Renal cortical epithelial cell (primary cell): Measurements from ENCODE around the gene ADGRG1. TPM values are rescaled to one million over a fixed set of nuclear protein-coding genes. Genes with fewer than 3 reads are reported as not detected.

ENCODE experiments used
- DNase-seq: peaks from one replicate; pipeline ENCODE4 v3.0.0-alpha.2; 2011; ENCODE audit warnings: low read depth
- total RNA-seq: library from RNA; depleted of rRNA; stranded (reverse); fragments of >200 nt; gene quantifications from 2 replicates; pipeline ENCODE4 v1.2.3, GENCODE V29; 2014

Gene ADGRG1
- total RNA-seq, 1 donor from 2014 or later: 305 TPM

DNA sequence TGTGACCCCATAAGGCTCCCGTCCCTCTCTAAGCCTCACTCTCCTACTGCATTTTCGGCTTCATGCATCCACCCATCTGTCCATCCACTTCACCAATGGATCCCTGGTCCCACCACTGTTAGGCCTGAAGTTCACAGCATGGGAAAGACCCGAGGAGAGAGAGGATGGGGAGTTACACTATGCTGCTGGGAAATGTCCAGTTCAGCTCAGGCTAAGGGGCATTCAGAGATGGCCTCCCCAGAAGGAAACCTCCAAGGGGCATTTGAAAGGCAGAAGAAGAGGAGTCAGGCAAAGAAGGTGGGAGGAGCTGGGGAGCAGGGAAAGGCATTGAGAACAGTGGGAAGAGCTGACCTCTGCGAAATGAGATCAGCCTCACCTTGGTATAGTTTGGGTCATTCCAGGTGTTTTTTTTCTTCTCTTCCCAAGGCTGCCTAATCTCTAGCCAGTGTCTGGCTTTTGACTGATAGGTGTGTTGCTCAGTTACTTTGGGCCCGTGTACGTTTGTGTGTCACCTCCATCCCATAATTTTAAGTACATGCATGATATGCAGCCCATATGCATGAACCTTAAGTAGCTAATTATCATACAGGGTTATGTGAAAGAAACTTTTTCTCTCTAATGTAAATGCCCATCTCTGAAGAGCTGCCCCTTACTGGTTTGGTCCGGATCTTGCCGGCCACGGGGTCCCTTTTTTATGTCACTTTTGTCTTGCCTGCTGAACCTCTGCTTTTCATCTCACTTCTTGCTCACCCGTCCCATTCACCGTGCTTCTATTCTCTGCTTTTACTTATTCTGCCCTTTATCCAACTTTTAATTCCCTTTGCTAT, 54.6 kb downstream of the ADGRG1 start:
- DNase-seq: no peak

DNA sequence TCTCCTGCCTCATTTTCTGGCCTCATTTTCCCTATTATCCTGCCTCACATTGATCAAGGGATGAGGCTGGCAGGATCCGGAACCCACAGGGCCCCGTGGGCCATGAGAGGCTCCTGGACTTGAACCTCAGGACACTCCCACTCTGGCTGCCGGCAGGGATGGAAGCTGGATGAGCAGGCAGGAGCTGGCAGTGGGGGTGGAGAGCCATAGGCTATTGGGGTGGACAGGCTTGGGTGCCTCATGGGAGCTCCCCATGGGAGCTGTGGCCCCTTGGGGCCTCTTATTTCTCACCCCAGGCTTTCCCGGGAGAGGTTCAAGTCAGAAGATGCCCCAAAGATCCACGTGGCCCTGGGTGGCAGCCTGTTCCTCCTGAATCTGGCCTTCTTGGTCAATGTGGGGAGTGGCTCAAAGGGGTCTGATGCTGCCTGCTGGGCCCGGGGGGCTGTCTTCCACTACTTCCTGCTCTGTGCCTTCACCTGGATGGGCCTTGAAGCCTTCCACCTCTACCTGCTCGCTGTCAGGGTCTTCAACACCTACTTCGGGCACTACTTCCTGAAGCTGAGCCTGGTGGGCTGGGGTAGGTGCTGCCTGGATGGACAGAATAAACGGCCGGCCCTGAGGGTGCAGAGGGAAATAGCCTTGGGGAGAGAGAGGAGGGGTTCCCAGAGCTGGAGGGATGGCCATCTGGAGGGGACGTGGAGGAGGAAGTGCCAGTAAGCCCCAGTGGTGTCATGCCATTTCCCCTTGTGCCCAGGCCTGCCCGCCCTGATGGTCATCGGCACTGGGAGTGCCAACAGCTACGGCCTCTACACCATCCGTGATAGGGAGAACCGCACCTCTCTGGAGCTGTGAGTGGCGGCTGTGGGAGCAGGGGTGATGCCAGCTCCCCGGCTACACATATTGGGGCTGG, 55.5 kb downstream of the ADGRG1 start:
- no peak for DNase-seq

DNA sequence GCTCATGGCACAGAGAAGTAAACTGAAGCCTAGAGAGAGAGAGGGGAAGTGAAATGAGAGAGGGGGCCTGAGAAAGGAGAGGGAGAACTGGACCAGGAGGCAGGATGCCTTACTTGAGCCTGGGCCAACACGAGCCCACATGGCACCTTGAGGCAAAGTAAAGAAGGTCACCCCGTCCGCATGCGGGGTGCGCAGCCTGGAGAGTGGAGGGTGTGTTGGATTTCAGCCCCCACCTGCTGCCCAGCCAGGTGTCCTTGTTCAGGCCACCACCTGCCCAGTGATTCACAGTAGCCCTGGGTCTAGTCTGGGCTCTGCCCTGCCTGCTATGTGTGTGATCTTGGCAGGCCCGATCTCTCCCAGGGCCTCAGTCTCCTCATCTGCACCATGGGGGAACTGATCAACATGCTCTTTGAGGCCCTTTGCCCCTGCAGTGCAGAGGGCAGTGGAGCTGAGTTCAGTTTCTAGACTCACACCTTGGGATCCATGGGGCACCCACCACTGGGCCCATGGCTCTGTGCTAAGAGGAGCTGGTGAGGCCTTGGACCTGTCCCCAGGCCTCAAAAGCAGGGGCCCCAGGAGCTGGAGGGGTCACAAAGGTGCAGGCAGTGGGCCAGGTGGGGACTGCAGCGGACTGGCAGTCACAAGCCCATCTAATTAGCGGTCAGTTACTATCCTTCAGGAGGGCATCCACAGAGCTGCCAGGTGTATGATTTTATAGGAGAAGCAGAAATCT, 56.4 kb downstream of the ADGRG1 start:
- DNase-seq: no peak

DNA sequence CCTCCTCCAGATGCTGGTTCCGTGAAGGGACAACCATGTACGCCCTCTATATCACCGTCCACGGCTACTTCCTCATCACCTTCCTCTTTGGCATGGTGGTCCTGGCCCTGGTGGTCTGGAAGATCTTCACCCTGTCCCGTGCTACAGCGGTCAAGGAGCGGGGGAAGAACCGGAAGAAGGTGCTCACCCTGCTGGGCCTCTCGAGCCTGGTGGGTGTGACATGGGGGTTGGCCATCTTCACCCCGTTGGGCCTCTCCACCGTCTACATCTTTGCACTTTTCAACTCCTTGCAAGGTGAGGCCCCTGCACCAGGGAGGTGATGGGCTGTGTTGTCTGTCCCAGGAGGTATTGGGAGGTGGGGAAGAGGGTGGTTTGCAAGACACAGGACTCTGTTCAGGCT, 57.2 kb downstream of the ADGRG1 start:
- DNase-seq: no peak

DNA sequence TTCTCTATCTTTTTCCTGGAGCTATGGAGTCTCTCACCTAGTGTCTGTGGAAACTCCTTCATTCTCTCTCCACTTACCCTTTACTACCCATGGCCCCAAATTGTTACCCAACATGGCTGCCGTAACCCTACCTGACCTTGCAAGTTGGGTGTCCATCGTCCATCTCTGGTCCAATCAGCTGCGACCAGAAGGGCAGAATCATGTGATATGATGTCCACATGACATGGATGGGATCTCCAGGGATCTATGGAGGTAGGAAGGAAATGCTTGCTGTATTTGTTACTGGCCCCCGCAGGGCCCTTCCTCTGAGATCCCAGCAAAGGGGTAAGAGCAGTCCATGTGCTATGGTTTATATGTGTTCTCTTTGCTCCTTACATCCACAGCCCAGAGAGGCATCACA, 58.1 kb downstream of the ADGRG1 start:
- DNase-seq: no peak

DNA sequence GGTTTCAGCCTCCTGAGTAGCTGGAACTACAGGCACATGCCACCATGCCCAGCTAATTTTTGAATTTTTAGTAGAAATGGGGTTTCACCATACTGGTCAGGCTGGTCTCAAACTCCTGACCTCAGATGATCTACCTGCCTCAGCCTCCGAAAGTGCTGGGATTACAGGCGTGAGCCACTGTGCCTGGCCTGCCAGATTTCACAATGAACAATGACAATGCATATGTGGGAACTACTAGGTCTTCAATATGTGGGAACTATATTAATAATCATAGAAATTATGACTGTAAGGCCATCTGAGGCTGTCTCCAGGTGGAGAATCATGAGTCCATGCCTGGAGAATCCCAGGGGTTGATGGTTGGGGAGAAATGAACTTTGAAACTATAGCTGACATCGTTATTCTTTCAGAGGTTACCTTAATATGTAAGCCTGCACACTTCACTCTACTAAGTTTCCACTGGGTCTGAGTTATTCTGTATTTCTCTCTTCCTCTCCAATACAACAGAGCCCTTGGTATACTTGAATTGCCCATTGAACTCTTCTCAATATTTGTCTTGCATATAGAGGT, 59.0 kb downstream of the ADGRG1 start:
- DNase-seq: no peak

DNA sequence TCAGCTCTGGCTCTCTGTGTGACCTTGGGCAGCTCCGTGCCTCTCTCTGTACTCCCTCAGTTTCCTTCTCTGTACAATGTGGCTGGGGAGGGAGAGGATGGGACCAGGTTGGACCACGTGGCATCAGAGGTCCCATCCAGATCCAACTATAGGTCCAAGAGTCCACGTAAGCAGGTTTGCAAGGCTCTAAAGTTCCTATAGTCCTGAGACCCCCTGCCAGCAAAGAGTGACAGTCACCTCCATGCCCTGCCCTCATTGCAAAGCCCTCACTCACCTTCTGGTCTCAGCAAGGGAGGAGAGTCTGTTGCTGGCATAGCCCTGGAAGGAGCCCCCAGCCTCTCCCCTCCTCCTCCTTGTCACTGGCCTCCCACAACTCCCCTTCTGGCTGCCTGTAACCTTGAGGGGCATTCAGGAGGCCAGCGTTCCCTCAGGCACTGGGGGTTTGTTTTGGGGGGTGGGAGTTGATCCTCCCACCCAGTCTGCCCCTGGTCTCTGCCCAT, 60.1 kb downstream of the ADGRG1 start:
- no peak for DNase-seq

DNA sequence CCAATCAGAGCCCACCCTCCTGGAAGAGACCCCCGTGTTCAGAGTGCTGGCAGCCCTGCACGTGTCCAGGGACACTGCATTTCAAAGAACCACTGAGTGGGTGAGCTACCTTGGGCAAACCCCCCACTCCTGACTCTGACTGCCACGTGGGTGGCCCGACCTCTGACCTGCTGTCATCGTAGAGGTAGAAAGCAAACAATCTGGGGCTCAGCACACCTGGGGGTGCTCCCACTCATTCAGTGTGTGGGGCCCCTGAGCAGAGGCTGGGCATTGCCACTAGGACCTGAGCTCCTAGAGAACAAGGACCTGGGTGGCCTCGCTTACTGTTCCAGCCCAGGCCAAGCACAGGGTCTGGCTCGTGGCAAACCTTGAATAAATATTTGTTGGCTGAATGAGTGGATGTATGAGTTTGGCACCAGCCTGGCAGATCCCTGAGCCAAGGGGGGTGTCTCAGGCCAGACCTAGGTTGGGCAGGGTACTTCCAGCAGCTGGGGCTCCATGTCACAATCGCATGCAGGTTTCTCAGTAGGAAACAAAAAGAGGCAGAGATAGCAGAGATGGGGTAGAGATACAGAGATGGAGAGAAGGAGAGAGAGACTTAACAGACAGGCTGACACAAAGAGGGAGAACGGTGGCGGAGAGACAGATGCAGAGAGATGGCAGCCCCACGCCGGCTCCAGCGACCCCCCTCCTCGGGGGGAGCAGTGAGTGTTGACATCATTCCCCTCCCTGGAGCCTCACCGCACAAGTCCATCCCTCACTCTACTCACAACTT, 60.7 kb downstream of the ADGRG1 start:
- no peak for DNase-seq

DNA sequence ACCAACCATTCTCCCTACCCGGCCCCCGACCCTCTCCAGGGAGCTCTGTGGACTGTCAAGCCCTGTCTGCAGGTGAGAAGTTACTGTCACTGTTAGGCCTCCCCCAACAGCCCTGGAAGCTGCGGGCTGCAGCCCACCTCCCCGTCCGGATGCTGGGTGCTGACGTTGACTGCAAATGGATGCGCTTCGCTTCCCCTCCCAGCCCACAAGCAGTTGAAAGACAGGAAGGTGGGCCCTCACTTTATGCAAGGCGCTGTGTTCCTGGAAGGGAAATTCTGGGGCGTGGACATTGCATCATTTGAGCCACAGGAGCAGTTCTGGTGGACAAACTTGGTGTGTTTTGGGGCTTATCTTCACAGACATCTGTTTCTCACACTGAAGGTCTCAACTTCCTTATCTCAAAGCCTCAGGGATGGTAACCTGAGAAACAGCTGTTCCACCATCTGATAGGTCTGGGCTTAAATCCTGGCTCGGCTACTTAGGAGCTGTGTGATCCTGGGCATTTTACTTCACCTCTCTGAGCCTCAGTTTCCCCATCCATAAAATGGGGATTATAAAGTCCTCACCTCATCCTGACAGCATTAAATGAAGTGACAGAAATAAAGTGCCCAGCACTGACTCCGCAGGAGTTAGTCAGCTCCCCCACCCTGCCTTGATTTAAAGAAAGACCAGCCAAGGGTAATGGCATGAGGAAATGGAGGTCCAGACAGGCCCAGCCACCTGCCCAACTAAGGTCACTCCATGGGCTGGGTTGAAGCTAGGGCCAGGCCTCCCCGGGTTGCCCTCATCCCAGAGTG, 61.5 kb downstream of the ADGRG1 start:
- peak; percentile 3 for DNase-seq

DNA sequence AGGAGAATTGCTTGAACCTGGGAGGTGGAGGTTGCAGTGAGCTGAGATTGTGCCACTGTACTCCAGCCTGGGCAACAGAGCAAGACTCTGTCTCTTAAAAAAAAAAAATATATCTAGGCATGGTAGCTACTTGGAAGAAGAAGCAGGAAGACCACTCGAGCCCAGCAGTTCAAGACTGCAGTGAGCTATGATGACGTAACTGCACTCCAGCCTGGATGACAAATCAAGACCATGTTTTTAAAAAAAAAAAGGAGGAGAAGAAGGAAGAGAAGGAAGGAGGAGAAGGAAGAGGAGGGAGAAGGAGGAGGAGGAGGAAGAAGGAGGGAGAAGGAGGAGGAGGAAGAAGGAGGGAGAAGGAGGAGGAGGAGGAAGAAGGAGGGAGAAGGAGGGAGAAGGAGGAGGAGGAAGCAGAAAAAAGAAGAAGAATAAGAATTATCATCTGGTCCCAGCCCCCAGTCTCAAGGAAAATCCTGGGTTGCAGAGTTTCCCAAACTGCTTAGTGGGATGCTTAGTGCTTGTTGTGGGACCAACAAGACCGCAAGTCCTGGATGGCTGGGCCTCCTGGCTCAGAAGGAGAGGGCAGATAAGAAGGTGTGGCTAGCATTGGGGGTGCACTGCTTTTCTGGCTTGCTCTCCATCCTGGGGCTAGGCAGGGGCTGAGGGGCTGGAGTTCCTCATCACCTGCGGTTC, 62.5 kb downstream of the ADGRG1 start:
- DNase-seq: no peak

DNA sequence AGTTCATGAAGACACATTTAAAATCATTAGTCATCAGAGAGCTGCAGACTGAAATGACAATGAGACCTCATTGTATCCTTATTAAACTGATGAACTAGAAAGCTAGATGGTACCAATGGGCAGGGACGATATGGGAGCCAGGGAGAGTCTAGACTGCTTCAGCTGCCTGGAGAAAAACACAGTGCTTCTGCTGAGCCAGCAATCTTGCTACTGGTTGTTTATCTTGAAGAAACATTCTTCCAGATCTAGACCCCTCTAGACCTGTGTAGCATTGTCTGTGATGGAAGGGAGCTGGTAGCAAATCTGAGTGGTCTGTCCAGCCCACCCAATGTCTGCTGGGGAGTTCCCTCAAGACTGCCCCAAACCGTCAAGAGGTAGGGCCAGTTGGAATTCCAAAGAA, 64.2 kb downstream of the ADGRG1 start:
- DNase-seq: no peak

DNA sequence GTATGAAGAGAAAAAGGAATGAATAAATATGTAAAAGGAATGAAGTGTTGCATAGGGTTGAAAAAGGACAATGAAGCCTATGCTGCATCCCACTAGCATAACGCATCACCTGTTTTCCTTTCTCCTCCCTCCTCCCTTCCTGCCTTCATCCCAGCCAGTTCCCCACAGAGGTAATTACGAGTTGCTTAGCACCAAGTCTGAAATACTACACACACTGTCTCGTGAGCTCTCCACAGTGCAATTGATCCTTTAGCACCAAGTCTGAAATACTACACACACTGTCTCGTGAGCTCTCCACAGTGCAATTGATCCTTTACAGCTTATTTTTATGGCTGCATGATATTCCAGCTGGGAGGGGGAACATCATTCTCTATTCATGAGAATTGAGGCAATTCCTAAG, 65.1 kb downstream of the ADGRG1 start:
- DNase-seq: no peak

DNA sequence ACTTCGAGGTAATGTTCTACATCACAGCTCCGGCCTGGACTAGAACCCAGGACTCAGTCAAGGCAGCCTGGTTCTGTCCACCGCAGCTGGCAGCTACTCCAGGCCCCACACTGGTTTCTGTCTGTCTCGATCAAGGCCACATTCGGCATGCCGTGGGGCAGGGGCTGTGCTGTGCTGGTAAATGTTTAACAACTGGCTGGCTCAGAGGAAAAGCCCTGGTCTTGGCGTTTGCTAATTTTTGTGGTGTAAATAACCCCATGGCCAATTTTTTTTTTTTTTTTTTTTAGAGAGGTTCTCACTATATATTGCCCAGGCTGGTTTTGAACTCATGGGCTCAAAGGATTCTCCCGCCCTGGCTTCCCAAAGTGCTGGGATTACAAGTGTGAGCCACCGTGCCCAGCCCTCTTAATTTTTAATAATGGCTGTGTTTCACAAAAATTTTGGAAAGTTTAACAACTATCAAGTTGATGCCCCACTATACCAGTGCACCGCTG, 65.8 kb downstream of the ADGRG1 start:
- peak; percentile 59 for DNase-seq

DNA sequence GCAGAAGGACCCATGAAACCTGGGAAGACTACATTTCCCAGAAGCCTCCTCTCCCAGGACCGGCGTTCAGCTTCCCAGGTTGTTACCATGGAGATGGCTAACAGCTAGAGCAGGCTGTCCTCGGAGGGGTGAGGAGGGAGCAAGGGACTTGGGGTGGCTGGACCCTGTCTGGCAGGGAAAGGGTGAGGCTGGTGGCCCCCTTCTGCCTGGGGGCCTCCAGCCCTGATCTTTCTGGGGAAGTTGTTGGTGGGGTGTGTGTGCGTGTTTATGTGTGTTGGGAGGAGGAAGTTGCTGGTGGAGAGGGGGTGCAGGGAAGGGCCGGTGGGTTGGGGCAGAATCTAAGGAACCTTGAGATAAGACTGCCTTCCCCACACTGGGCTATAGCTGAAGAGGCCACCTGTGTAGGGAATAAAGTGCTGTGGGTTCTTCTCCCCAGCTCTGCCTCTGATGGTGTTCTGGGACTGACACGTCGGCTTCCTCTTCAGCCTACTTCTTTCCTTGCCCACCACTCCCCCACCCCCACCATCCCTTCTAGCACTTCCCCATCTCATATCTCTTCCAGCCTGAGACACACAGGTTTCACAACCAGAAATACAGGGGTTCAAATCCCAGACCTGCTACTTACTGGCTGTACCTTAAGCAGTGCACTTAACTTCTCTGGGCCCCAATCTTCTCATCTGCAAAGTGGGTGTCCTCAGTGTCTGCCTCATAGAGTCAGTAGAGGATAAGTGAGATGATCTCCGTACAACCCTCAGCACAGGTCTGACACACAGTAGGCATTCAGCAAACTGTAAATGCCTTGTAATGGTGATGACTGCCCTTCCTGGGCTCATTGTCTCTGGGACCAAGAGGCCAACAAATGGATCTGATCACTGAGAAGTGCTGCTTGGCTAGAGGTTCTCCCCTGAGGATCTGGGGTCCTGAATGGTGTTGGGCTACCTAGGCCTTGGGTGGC, 66.6 kb downstream of the ADGRG1 start, which contains the start of gene DRC7:
Gene DRC7 (plus strand): TSS at position 82 of the 955 bp plus-strand sequence. CDS start 3,144 bp downstream, outside the sequence.
- DNase-seq: peak; percentile 76

DNA sequence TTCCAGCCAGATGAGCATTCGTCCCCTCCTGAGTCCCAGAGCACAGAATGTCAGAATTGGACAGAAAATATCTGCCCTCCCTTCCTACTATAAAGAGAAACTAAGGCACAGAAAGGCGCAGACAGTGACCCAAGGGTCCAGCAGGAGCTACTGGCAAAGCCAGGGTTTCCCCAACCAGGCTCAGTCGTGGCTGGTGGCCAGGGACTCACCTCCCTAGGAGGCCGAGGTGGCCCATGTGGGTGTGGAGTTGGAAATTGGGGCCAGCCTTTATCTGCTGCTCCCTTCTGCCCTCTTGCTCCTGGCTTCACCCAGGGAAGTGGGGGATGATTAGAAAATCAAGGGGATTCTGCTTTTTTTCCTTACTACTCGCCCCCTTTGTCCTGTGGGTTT, 67.2 kb downstream of the ADGRG1 start:
- DNase-seq: no peak

DNA sequence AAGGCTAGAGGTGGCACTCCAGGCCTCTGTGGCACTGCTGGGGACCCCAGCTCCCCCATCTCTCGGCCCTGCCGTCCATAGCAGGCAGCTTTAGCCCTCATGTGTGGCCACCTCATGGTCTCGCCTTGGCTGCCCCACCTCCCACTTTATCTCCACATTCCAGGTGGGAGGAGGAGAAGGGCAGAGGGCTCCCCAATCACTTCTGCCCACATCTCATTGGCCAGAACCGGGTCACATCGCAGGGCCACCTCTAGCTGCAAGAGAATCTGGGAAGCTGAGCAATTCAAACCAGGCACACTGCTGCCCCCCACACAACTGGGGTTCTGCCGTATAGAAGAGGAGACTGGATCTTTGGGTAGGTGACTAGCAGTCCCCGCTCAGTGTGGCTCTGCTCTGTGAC, 67.8 kb downstream of the ADGRG1 start:
- DNase-seq: no peak

DNA sequence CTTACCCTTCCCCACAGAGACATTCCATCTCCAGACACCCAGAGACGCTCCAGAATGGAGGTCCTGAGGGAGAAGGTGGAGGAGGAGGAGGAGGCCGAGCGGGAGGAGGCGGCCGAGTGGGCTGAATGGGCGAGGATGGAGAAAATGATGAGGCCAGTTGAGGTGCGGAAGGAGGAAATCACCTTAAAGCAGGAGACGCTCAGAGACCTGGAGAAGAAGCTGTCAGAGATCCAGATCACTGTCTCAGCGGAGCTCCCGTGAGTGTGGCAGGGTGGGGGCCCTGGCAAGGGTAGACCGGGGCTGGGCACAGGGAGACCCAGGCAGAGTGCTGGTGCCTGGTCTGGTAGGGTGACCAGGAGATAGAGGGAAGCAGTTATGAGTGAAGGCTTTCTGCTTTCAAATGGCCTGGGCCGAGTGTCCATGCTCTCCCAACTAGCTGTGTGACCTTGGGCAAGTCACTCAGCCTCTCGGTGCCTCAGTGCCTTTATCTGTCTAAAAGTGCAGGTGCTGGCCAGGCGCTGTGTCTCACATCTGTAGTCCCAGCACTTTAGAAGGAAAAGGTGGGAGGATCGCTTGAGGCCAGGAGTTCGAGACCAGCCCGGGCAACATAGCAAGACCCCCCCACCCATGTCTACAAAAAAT, 69.6 kb downstream of the ADGRG1 start:
- no peak for DNase-seq
